Subcutaneous adipose tissue (tissue), 4 donors: Measurements from ENCODE around the gene CCDC88B. TPM values are rescaled to one million over a fixed set of nuclear protein-coding genes. Genes with fewer than 3 reads are reported as not detected.

Experiments
- total RNA-seq, 4 donors: library from RNA; depleted of rRNA; stranded (reverse); fragments of >200 nt; gene quantifications; one replicate each; pipeline ENCODE4 v1.1.0, GENCODE V29; 2016
- TF ChIP-seq, protein P1 (sequence below): fragments of 450-650 bp; IDR thresholded peaks from one replicate; pipeline ENCODE4 v1.5.1; 2016; ENCODE audit warnings: low read depth, mild to moderate bottlenecking, control low read depth, antibody characterized with exemption, moderate library complexity

CCDC88B gene
- total RNA-seq, 4 donors from 2014 or later: 7.0 to 18.2 (median 11.2) TPM

GRCh38 chr11:64387916-64388315, 47.9 kb downstream of the CCDC88B start:
- TF ChIP-seq, protein P1, sequence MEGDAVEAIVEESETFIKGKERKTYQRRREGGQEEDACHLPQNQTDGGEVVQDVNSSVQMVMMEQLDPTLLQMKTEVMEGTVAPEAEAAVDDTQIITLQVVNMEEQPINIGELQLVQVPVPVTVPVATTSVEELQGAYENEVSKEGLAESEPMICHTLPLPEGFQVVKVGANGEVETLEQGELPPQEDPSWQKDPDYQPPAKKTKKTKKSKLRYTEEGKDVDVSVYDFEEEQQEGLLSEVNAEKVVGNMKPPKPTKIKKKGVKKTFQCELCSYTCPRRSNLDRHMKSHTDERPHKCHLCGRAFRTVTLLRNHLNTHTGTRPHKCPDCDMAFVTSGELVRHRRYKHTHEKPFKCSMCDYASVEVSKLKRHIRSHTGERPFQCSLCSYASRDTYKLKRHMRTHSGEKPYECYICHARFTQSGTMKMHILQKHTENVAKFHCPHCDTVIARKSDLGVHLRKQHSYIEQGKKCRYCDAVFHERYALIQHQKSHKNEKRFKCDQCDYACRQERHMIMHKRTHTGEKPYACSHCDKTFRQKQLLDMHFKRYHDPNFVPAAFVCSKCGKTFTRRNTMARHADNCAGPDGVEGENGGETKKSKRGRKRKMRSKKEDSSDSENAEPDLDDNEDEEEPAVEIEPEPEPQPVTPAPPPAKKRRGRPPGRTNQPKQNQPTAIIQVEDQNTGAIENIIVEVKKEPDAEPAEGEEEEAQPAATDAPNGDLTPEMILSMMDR: no peak

DNA sequence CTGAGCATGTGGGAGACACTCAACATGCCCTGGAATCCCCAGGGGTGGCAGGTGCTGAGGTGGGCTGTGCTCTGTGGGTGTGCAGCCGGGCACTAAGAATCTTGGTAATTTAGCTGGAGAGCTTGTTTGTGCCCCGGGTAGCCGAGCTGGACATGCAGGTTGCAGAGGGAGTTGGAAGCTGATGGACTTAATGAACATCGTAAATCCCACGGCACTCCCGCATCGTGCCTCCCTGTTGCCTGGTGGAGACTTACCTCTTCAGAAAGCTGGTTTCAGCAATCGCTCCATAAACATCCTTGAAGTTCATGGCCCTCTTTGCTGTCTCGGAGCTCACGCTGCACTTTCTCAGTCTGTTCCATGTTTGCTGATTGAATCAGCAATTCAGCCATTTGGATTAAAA, 48.9 kb downstream of the CCDC88B start:
- TF ChIP-seq, protein P1: no peak

- TF ChIP-seq, protein P1: no peak
These were observed 49.8 kb downstream of the CCDC88B start for GRCh38 chr11:64389851-64390250.

DNA sequence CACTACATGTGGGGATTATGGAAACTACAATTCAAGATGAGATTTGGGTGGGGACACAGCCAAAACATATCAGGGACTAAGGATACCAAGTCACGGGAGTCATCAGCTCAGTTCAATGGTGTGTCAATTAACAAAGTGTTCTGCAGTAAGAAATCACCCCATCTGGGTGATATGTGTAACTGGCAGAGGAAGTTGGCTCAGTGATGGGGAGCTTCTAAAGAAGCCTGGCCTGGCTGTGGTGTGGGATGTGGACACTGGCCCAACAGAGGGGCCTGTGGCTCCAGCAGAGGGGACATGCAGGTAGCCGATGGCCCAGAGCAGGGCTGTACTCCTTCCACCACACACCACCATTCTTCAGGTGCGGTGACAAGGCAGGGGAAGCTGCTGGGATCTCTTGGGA, 50.6 kb downstream of the CCDC88B start:
- TF ChIP-seq, protein P1: no peak

DNA sequence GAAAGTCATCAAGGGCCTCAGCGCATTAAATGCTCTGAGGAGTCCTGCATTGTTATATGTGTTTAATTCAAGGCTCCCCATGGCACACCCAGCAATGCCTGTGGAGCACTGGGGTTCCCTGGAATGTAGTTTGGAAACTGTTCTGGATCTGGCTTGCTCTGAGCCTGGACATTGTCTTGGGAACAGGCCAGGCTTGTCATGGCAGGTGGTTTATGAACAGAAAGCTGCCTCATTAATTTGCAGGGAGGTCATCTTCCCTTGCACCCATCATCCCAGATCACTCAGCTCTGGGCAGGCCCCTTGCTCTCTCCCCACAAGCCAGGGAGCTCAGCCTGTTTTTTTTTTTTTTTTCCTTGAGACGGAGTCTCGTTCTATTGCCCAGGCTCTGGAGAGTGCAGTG, 51.8 kb downstream of the CCDC88B start:
- TF ChIP-seq, protein P1: no peak

DNA sequence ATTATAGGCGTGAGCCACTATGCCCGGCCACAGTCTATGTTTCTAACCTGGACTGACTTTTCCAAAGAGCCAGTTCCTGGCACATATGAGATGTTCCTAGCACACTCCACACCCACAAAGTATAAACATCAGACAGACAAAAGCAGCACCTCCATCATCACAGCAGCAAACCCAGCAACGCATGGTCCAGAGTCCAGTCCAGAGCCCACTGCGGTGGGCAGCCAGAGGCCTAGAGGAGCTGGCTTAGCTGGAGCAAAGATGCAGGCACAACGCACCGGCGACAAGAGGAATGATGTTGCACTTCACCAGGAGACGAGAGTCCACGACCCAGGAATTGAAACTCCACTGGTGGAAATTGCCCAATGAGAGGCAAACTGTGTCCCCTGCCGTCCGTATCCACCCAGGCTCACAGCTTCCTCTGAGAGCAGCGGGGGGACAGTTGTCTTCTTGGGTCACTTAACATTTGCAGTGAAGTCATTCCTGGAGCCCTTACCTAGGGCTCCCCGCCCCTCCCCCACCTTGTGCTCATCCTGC, 55.6 kb downstream of the CCDC88B start:
- TF ChIP-seq, protein P1: no peak

- TF ChIP-seq, protein P1: no peak
These were observed 56.1 kb downstream of the CCDC88B start for GRCh38 chr11:64396079-64396591.
